Measurements from ENCODE around the gene DOCK4.

DNA sequence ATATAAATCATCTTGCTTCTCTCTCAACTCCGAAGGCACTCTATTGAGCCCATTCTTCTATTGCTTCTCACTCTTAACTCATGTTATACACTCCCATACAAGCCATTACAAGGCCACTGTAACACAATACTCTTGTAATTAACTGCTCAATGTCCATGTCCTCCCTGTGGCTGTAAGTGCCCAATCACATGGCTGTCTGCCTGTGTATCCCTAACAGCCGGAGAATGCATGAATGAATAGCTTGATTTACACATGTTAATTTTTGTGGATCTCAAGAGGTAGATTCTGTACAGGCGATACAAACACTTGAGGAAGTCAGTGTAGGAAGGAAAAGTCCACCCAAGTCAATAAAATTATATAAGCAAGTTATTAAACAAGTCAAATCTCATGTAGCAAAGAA is 215.6 kb downstream of the DOCK4 start:
- TF ChIP-seq, protein P1, sequence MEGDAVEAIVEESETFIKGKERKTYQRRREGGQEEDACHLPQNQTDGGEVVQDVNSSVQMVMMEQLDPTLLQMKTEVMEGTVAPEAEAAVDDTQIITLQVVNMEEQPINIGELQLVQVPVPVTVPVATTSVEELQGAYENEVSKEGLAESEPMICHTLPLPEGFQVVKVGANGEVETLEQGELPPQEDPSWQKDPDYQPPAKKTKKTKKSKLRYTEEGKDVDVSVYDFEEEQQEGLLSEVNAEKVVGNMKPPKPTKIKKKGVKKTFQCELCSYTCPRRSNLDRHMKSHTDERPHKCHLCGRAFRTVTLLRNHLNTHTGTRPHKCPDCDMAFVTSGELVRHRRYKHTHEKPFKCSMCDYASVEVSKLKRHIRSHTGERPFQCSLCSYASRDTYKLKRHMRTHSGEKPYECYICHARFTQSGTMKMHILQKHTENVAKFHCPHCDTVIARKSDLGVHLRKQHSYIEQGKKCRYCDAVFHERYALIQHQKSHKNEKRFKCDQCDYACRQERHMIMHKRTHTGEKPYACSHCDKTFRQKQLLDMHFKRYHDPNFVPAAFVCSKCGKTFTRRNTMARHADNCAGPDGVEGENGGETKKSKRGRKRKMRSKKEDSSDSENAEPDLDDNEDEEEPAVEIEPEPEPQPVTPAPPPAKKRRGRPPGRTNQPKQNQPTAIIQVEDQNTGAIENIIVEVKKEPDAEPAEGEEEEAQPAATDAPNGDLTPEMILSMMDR (optimal IDR thresholded peaks at IDR 0.05 in 1 of 3, IDR thresholded peaks at IDR 0.05 in 1 of 3, conservative IDR thresholded peaks at IDR 0.05 in 1 of 3; ENCODE audit: extremely low read depth in 1 of 3, insufficient read depth in 2 of 3, low read length in 3 of 3) = no peak
- no peak for TF ChIP-seq EZH2 (IDR thresholded peaks at IDR 0.05; ENCODE audit: low read length)
